Activated CD8-positive, alpha-beta T cell treated with anti-CD3 and anti-CD28 coated beads for 36 hours (primary cell): ENCODE results near the gene TRAPPC11. TPM values are rescaled to one million over a fixed set of nuclear protein-coding genes. Genes with fewer than 3 reads are reported as not detected.

Source experiments
- ATAC-seq: fragments of 200-7000 bp; cut with Tn5 transposase; one replicate; pipeline ENCODE4 v1.10.0; 2021; ENCODE audit warnings: mild to moderate bottlenecking, moderate library complexity
- CTCF ChIA-PET: fragments of 350-600 bp; sonication (Branson Sonifier 250); formaldehyde crosslinking; loops from one replicate; lab custom pipeline; 2021; ENCODE audit warnings: antibody characterized with exemption; lab: Charles Lee
- POLR2A ChIA-PET: fragments of 350-600 bp; sonication (Branson Sonifier 250); formaldehyde crosslinking; loops from one replicate; lab custom pipeline; 2021; ENCODE audit warnings: antibody characterized with exemption; lab: Charles Lee
- DNase-seq: peaks from one replicate; pipeline ENCODE4 v3.0.0-alpha.2; 2020
- H3K27ac Mint-ChIP-seq: one replicate; pipeline ENCODE4 v1.8.0; 2021; ENCODE audit warnings: mild to moderate bottlenecking, mixed read lengths
- H3K27me3 Mint-ChIP-seq: one replicate; pipeline ENCODE4 v1.8.0; 2021; ENCODE audit warnings: mixed read lengths
- H3K36me3 Mint-ChIP-seq: one replicate; pipeline ENCODE4 v1.8.0; 2021; ENCODE audit warnings: low read depth, mixed read lengths
- H3K4me1 Mint-ChIP-seq: one replicate; pipeline ENCODE4 v1.8.0; 2021; ENCODE audit warnings: low read depth, mixed read lengths
- H3K4me3 Mint-ChIP-seq: one replicate; pipeline ENCODE4 v1.8.0; 2021; ENCODE audit warnings: mild to moderate bottlenecking, moderate library complexity, mixed read lengths
- H3K9me3 Mint-ChIP-seq: one replicate; pipeline ENCODE4 v1.8.0; 2021; ENCODE audit warnings: mixed read lengths
- intact Hi-C: fragments of 100-400 bp; cut with micrococcal nuclease; formaldehyde crosslinking; loops from one replicate; pipeline ENCODE4 v1.10.0; 2022
- total RNA-seq, 2 experiments: library from RNA; stranded (reverse); gene quantifications; one replicate each; pipeline ENCODE4 v1.2.3, GENCODE V29; 2021
- TF ChIP-seq, protein P1 (sequence below): fragments of 200-600 bp; IDR thresholded peaks from one replicate; pipeline ENCODE4 v1.8.0; 2022; ENCODE audit warnings: antibody characterized with exemption, mild to moderate bottlenecking

TRAPPC11 gene
- total RNA-seq, 2 experiments from 2014 or later = 28.5 to 32.2 TPM

DNA sequence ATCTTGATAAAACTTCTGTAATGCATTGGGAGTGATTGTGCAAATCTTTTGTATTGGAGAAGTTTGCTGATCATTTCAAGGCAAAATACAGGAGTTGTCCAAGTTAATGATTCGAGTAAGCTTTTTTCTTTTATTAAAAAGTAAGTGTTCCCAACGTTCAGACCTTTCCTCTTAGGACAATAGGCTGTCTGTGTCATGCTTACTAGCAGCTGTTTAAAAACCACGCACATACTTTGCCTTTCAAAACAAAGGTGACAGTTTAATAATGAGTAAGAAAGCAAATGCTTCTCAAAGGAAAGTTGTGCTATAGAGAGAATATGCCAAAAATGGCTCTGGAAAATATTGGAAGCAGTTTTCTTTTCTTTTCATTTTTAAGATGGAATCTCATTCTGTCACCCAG lies 11.2 kb downstream of the TRAPPC11 start:
- H3K4me1 Mint-ChIP-seq = peaks cover 8% of the 10 kb centered on the region
- H3K36me3 Mint-ChIP-seq = peaks cover 29% of the 10 kb centered on the region
- H3K27ac Mint-ChIP-seq = no peak overlapping the region
- intact Hi-C loops = no loop called here
- POLR2A ChIA-PET = interaction anchor here (2.1 kb wide), 1 partner anchor 9 kb away, joined by 5 read pairs; no protein-coding TSS in a partner anchor
- DNase-seq (no peak), ATAC-seq (no peak)
- TF ChIP-seq, protein P1, sequence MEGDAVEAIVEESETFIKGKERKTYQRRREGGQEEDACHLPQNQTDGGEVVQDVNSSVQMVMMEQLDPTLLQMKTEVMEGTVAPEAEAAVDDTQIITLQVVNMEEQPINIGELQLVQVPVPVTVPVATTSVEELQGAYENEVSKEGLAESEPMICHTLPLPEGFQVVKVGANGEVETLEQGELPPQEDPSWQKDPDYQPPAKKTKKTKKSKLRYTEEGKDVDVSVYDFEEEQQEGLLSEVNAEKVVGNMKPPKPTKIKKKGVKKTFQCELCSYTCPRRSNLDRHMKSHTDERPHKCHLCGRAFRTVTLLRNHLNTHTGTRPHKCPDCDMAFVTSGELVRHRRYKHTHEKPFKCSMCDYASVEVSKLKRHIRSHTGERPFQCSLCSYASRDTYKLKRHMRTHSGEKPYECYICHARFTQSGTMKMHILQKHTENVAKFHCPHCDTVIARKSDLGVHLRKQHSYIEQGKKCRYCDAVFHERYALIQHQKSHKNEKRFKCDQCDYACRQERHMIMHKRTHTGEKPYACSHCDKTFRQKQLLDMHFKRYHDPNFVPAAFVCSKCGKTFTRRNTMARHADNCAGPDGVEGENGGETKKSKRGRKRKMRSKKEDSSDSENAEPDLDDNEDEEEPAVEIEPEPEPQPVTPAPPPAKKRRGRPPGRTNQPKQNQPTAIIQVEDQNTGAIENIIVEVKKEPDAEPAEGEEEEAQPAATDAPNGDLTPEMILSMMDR = no peak
- no peaks in the 10 kb centered on the region for H3K27me3 Mint-ChIP-seq
- no peak overlapping the region for H3K4me3 Mint-ChIP-seq
- no peaks in the 10 kb centered on the region for H3K9me3 Mint-ChIP-seq
- CTCF ChIA-PET = no interaction called here

DNA sequence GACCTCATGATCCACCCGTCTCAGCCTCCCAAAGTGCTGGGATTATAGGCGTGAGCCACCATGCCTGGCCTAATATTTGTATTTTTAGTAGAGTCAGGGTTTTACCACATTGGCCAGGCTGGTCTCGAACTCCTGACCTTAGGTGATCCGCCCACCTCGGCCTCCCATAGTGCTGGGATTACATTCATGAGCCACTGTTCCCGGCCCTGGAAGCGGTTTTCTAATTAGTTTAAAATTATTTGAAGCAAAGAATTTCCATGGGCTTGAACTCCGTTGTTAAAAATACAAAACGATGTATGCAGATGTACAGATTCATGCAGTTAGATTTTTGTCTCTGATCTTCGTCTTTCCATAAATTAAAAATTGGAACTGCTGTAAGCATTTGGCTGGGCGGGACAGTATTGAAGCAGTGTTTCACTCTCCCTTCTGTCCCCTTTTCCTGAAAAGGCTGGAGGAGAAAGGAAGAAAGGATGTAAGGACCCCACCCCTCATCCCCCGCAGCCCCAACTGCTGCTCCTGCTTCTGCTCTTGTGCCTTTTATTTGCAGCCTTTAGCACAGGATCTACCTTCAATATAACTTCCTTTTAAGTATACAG lies 12.0 kb downstream of the TRAPPC11 start:
- H3K27ac Mint-ChIP-seq = no peak overlapping the region
- peaks cover 5% of the 10 kb centered on the region for H3K4me1 Mint-ChIP-seq
- H3K27me3 Mint-ChIP-seq = no peaks in the 10 kb centered on the region
- ATAC-seq (no peak), DNase-seq (no peak)
- no peaks in the 10 kb centered on the region for H3K9me3 Mint-ChIP-seq
- POLR2A ChIA-PET = no interaction called here
- CTCF ChIA-PET = no interaction called here
- TF ChIP-seq, protein P1 = no peak
- peaks cover 27% of the 10 kb centered on the region for H3K36me3 Mint-ChIP-seq
- intact Hi-C loops = no loop called here
- no peak overlapping the region for H3K4me3 Mint-ChIP-seq

DNA sequence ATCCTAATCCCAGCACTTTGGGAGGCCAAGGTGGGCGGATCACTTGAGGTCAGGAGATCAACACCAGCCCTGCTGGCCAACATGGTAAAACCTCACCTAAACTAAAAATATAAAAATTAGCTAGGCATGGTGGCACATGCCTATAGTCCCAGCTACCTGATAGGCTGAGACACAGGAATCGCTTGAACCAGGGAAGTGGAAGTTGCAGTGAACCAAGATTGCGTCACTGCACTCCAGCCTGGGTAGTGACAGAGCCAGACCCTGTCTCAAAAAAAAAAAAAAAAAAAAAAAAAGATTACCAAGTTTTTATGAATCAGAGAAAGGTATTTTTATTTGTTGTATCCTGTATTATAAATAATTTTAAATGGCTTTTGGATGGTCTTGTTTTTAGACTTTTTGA lies 15.1 kb downstream of the TRAPPC11 start:
- ChIA-PET POLR2A (no interaction called here), CTCF (interaction anchor here (1.5 kb wide), 1 partner anchor 24 kb away, joined by 3 read pairs; no protein-coding TSS in a partner anchor)
- DNase-seq = no peak
- no peaks in the 10 kb centered on the region for H3K27me3 Mint-ChIP-seq
- H3K4me3 Mint-ChIP-seq = no peak overlapping the region
- no peak overlapping the region for H3K27ac Mint-ChIP-seq
- H3K9me3 Mint-ChIP-seq = no peaks in the 10 kb centered on the region
- H3K4me1 Mint-ChIP-seq = peaks cover 5% of the 10 kb centered on the region
- no peak for ATAC-seq
- TF ChIP-seq, protein P1 = no peak
- H3K36me3 Mint-ChIP-seq = peaks cover 19% of the 10 kb centered on the region
- intact Hi-C loops = no loop called here

DNA sequence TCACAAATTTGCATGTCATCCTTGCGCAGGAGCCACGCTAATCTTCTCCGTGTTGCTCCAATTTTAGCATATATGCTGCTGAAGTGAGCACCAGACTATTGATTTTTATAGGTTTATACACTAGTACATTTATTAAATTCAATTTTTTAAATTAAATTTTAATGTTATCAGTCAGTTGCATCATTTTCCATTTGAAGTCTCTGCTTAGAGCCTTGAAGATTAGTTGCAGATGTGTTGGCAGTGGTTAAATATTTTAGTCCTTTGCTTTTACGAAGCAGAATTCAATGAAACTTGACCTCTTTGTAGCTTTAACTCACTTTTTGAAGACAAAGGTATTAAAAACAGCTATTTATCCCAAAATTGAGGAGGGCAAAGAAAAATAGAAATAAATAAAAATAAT lies 16.5 kb downstream of the TRAPPC11 start:
- TF ChIP-seq, protein P1 = no peak
- ChIA-PET CTCF (interaction anchor here (0.7 kb wide), 1 partner anchor 1145 kb away, joined by 3 read pairs; no protein-coding TSS in a partner anchor), POLR2A (interaction anchor here (0.7 kb wide), 1 partner anchor 315 kb away, joined by 4 read pairs; no protein-coding TSS in a partner anchor)
- H3K27me3 Mint-ChIP-seq = no peaks in the 10 kb centered on the region
- intact Hi-C loops = no loop called here
- no peak overlapping the region for H3K27ac Mint-ChIP-seq
- ATAC-seq (no peak), DNase-seq (no peak)
- no peak overlapping the region for H3K4me3 Mint-ChIP-seq
- H3K9me3 Mint-ChIP-seq = no peaks in the 10 kb centered on the region
- H3K36me3 Mint-ChIP-seq = peaks cover 15% of the 10 kb centered on the region
- H3K4me1 Mint-ChIP-seq = peaks cover 3% of the 10 kb centered on the region

DNA sequence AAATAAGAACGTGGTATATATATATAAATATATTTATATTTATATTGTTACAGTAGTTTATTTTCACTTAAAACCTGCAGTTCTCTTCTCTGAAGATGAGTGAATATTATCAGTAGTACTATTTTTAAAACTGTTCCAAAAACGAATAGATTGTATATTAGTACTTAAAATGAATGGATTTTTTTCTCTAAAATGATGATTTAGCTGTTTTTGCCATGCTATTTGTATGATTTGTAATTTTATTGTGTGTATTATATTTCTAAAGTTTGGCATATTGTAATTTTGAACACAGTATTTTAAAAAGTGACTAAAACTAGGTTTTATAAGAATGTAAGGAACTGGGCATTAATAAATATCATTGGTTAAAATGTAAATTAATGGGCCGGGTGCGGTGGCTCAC lies 22.0 kb downstream of the TRAPPC11 start:
- CTCF ChIA-PET = no interaction called here
- no peaks in the 10 kb centered on the region for H3K9me3 Mint-ChIP-seq

More for the DNA sequence above, 22.0 kb downstream of the TRAPPC11 start:
- H3K4me1 Mint-ChIP-seq = peaks cover 3% of the 10 kb centered on the region
- no peak overlapping the region for H3K4me3 Mint-ChIP-seq
- ATAC-seq = no peak
- H3K27me3 Mint-ChIP-seq = no peaks in the 10 kb centered on the region
- TF ChIP-seq, protein P1 = no peak
- peaks cover 13% of the 10 kb centered on the region for H3K36me3 Mint-ChIP-seq
- H3K27ac Mint-ChIP-seq = no peak overlapping the region
- intact Hi-C loops = no loop called here
- DNase-seq = no peak
- POLR2A ChIA-PET = interaction anchor here (1.7 kb wide), 1 partner anchor 22 kb away, joined by 4 read pairs; no protein-coding TSS in a partner anchor
